SIG-M5 (cell line): ENCODE measurements around the gene HMGCL.
"Not testable (repeated sequence)": the region's sequence is repeated elsewhere in the genome, so short reads cannot be mapped to it uniquely, and the experiment has no call there.

Source experiments
- DNase-seq: peaks from one replicate; lab custom pipeline; 2025; lab: John Stamatoyannopoulos, UW

The HMGCL gene

GRCh38 chr1:23798662-23799142 lies 26.5 kb downstream of the HMGCL start:
- no peak for DNase-seq

DNA sequence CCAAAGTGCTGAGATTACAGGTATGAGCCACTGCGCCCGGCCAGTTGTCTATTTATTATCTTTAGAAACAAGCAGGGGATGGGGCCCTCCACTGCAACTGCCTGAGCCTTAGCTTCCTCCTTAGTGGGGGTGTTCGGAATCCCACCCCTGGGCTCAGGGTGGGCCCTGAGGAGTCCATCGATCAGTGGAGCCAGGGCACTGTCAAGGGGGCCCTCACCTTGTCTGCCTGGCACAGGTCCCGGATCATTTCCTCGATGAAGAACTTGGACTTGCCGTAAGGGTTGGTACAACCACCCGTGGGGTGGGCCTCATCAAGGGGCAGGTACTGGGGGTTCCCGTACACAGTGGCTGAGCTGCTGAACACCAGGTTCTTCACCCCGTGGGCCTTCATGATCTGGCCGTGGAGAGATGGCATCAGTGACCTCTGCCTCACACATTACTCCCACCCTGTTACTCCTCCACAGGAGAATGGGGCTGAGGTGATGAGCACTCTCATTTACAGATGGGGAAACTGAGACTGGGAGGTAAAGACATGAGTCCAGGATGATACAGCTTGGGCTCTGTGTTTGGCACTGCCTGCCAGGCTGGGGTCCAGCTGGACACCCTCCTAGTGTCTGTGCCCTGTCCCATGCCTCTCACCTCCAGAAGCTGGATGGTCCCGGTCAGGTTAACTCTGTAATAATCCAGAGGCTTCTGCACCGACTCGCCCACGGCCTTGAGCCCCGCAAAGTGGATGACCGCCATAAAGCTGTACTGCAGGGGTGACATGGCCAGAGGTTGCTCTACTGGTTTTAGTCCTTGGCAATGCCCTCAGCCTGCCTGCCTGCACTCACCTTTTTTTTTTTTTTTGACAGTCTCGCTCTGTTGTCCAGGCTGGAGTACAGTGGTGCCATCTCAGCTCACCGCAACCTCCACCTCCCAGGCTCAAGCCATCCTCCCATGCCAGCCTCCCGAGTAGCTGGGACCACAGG lies 27.5 kb downstream of the HMGCL start:
- no peak for DNase-seq

GRCh38 chr1:23796466-23797271 lies 28.6 kb downstream of the HMGCL start:
- no peak for DNase-seq

DNA sequence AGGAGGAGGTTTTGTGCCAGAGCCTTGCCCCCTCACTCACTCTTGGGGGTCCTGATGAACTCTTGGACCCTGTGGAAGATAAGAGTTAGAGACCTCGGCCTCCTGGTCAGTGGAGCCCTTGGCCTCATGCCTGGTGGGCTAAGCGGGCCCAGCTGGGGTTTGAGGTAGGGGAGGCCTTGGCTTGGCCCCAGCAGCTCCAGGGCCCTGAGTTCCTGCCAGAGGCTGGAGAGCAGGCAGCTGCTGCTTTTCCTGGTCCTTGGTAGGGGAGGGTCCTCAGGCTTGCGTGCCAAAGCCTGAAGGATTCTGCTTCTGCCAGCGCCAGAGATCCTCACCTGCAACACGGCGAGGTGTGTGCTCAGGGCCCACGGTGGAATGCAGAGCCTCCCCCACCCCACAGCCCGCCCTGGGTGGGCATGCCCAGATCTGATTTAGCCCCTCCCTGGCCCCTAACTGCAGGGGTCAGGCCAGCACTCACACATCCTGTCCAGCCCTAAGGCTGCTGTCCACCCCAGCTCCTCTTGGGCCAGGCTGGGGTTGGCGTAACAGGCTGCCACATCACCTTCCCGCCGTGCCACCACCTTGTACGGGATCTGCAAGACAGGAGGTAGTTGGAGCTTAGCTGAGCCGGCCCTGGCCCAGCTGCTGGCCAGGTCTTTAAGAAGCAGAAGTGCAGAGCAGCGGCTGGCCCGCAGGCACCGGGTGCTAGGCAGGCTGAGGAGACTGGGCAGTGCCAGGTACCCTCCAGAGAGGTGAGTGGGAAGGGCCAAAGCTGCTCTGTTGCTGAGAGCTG lies 29.4 kb downstream of the HMGCL start:
- no peak for DNase-seq

DNA sequence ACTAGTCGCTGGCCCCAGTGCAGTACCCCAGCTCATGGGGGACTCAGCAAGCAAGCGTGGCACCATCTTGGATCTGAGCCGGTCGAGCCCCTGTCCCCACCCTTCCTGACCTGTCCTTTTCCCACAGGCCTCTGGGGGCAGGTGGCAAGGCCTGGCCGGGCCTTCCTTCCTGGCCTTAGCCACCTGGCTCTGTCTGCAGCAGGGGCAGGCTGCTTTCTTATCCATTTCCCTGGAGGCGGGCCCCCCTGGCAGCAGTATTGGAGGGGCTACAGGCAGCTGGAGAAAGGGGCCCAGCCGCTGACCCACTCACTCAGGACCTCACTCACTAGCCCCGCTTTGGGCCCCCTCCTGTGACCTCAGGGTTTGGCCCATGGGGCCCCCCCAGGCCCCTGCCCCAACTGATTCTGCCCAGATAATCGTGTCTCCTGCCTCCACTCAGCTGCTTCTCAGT lies 30.5 kb downstream of the HMGCL start:
- not testable (repeated sequence) for DNase-seq

- no peak for DNase-seq
Measured at GRCh38 chr1:23793861-23794731, 31.1 kb downstream of the HMGCL start.

- no peak for DNase-seq
Measured at GRCh38 chr1:23793018-23793781, 32.0 kb downstream of the HMGCL start.

DNA sequence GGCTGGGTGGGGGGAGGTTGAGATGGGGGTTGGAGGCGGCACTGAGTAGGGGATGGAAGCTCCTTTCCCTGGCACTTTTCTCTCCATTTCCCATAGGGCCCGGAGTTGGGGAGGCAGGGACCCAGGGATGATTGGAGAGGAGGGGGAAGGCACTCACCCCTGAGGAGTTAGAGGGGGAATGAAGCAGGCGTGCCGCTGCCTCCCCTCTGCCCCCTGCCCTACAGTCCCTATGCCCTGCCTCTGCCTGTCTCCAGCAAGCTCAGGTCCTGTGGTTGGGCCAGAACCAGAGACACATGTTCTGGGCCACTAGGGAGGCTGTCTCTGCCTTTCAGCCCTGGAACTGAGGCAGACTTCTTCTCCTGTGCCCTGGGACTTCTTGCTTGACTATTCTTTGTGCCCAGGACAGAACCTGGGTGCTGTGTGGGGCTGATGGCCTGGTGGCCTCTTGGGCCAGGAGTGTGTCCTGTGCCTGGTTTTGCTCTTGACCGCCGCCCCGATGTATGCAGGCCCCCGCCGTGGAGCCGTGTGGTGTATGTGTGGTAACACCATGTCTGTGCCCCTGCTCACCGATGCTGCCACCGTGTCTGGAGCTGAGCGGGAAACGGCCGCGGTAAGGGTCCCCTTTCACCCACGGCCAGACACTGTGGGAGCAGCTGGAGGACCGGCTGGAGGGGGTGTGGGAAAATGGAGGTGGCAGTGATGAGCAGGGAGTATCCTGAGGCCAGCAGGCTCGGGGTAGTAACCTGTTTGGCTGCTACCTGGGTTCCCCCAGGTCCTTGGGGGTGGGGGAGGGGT lies 32.9 kb downstream of the HMGCL start:
- no peak for DNase-seq

DNA sequence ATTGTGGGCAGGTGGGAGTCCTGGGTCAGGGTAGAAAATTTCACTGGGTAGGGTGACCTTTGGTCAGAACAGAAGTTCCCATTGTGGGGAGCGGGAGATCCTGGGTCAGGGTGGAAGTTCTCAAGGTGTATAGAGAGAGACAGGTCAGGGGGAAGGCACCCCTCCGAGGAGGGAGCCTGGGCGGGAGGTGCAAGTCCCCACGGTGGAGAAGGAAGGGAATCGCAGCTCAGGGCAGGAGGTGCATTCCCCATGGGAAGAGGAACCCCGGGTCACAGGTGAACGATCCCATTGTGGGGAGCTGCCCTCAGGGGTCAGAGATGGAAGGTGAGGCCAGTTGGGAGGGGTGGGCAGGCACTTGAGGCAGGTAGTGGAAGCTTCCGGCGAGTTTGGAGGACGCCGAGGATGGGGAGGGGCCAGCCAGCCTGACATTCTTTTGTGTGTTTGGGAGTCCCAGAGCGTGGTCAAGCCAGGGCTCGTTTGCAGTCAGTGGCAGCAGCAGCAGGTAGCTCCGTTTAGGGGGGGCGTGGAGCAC lies 33.6 kb downstream of the HMGCL start:
- DNase-seq, result no peak

DNA sequence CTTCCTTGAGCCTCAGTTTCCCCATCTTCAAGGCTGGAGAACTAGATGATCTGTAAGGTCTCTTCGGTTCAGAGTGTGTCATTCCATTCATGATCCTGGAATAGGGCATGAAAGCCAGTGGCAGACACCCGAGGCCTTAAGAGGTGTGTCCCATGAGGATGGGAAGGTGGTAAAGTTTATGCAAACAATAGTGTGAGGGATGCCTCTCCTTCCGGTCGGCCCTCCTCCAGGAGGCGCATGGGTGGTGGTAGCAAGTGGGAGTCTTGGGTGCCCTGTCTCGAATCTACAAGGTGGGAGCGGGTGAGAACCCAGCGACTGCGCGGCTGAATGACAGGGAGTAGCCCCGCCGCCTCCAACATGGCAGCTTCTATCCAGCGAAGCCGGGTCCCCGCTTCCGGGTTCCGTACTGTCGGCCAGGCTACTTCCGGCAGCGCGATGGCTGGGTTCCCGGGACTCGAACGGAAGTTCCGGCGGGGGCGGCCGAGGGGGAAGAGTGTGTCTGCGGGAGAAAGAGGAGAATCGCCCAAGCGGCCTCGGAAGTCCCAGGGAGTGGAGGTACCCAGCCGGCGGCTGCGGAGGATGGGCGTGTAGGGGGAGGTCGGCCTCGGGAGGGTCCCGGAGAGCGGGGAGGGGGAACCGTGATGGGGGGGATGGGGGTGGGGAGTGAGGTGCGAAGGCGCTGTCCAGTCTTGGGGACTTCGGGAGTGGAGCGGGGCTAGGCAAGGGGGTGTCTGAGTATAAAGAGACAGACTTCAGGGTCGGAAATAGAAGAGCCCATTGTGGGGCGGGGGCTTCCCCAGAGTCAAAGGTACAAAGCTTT lies 34.3 kb downstream of the HMGCL start, which contains the start of gene LYPLA2:
Gene LYPLA2, plus strand, starts transcription at position 450 of the 820 bp plus-strand sequence. CDS start 1,538 bp downstream, outside the sequence.
- DNase-seq, result no peak

- no peak for DNase-seq
Measured at GRCh38 chr1:23788695-23789094, 36.5 kb downstream of the HMGCL start.

- DNase-seq, result no peak
Measured at GRCh38 chr1:23787701-23788100, 37.5 kb downstream of the HMGCL start.

- DNase-seq, result no peak
Measured at GRCh38 chr1:23784846-23785245, 40.4 kb downstream of the HMGCL start.

GRCh38 chr1:23783141-23783540 lies 42.1 kb downstream of the HMGCL start:
- not testable (repeated sequence) for DNase-seq

DNA sequence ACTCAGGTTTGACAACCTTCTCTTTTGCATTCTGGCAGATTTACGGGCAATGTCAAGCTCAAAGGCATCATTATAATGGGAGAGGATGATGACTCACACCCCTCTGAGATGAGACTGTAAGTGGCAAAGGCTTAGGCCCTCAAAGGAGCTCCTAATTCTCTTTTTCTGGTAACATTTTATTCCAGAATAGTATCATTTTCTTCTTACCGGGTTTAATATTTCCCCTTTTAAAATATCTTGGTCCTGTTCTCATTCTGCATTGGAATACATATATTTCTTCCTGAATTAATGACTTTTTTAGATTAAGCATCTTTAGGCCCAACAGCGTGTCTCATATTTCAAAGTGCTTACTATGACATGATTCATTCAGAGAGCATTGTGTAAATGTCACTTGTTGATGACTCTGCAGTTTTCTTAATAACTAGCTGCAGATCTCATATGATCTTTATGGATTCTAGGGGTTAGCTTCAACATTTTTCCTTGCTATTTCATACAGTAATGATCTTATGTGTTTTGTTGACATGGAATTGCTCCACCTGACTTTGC lies 45.3 kb downstream of the HMGCL start:
- DNase-seq, result no peak

- DNase-seq, result peak; percentile 29
Measured at GRCh38 chr1:23777979-23778814, 47.0 kb downstream of the HMGCL start, which contains the start of gene PITHD1. PITHD1 (plus strand) TSS chr1:23778418; CDS start chr1:23778516, 98 bp downstream.

DNA sequence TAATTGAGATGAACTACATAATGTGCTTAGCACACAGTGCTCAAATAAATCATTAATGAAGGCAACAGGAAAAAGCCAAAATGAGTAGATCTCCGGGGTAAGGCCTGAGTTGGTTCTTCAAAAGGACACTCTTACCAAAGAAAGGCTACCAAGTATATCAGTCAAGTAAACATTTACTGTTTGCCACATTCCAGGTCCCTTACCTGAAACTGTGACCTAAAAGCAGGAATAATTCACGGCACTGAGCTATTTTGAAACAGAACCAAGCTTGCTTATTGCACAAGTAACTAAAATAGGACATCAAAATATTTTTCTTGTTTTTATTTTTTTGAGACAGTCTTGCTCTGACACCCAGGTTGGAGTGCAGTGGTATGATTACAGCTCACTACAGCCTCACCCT lies 49.0 kb downstream of the HMGCL start:
- no peak for DNase-seq
